HepG2 (cell line): ENCODE results near the gene WDR70. TPM values are rescaled to one million over a fixed set of nuclear protein-coding genes. Genes with fewer than 3 reads are reported as not detected.

Experiments
- ATAC-seq: fragments of 200-7000 bp; cut with Tn5 transposase; 3 replicates; pipeline ENCODE4 v1.9.1; 2020; ENCODE audit warnings: mild to moderate bottlenecking, moderate library complexity
- BruUV-seq: library from RNA; stranded (reverse); fragments of 400-500 nt; replicated peaks from 2 replicates; lab custom pipeline; 2021; lab: Mats Ljungman, UMichigan
- CTCF ChIA-PET: fragments of 300-600 bp; formaldehyde crosslinking; extraction: SDS; loops from one replicate; lab custom pipeline; 2021; ENCODE audit warnings: low total read pairs, inconsistent platforms, low intra/inter-chr PET ratio; lab: Yijun Ruan, JAX
- POLR2A ChIA-PET: fragments of 350-600 bp; sonication (Branson Sonifier 250); formaldehyde crosslinking; loops from one replicate; lab custom pipeline; 2020; ENCODE audit warnings: antibody characterized with exemption, inconsistent platforms; lab: Yijun Ruan, JAX
- DNase-seq: peaks from one replicate; pipeline ENCODE4 v3.0.0-alpha.2; 2015; ENCODE audit warnings: low spot score
- FAIRE-seq: peaks from 3 replicates; lab custom pipeline; 2011; peaks lifted over from hg19 to GRCh38; lab: Jason Lieb, UNC
- H2AFZ ChIP-seq: one replicate; pipeline ENCODE4 v1.6.1; 2011; ENCODE audit warnings: low read length, inconsistent platforms
- H3K27ac ChIP-seq: fragments of 300-600 bp; 3 replicates; pipeline ENCODE4 v1.8.0; 2011; ENCODE audit warnings: mixed run types, mild to moderate bottlenecking, mixed read lengths, low read length, inconsistent platforms; ENCODE audit not compliant: insufficient read depth; ENCODE audit errors: extremely low read length
- H3K27me3 ChIP-seq, 2 experiments: fragments of 200-600 bp in 1 of 2; 2 replicates in 1 of 2; 3 replicates in 1 of 2; pipeline versions ENCODE4 v1.6.0 to v1.8.0; 2011; ENCODE audit warnings: low read length in 2 of 2, mild to moderate bottlenecking in 2 of 2, moderate library complexity in 2 of 2, inconsistent platforms in 1 of 2; ENCODE audit not compliant: insufficient read depth in 2 of 2, control insufficient read depth in 1 of 2
- H3K36me3 ChIP-seq, 2 experiments: fragments of 200-600 bp in 1 of 2; replicated peaks in 1 of 2; 2 replicates in 1 of 2; 3 replicates in 1 of 2; pipeline versions ENCODE4 v1.5.1 to v1.8.0; 2011; ENCODE audit warnings: low read length in 2 of 2, inconsistent platforms in 1 of 2; ENCODE audit not compliant: insufficient read depth in 2 of 2, control insufficient read depth in 1 of 2
- H3K4me1 ChIP-seq: 2 replicates; pipeline ENCODE4 v1.5.1; 2012; ENCODE audit warnings: low read length, inconsistent platforms; ENCODE audit not compliant: insufficient read depth
- H3K4me2 ChIP-seq: 2 replicates; pipeline ENCODE4 v1.6.0; 2011; ENCODE audit warnings: low read depth, low read length, inconsistent platforms
- H3K4me3 ChIP-seq, 3 experiments: fragments of 200-600 bp in 1 of 3; sonication (generic), shearing (Covaris generic) in 1 of 3; replicated peaks in 1 of 3; 2 replicates each; pipeline ENCODE4 v1.5.1; 2011 to 2016; ENCODE audit warnings: low read length in 3 of 3, inconsistent platforms in 2 of 3, low read depth in 2 of 3, mild to moderate bottlenecking in 2 of 3, control low read depth in 1 of 3, mixed read lengths in 1 of 3; ENCODE audit not compliant: insufficient read depth in 1 of 3
- H3K79me2 ChIP-seq: one replicate; pipeline ENCODE4 v1.6.1; 2011; ENCODE audit warnings: low read length, inconsistent platforms; ENCODE audit not compliant: insufficient read depth
- H3K9ac ChIP-seq: 2 replicates; pipeline ENCODE4 v1.6.0; 2011; ENCODE audit warnings: mild to moderate bottlenecking, low read depth, low read length, inconsistent platforms; ENCODE audit not compliant: insufficient read depth
- H3K9me3 ChIP-seq: 2 replicates; pipeline ENCODE4 v1.5.1; 2012; ENCODE audit warnings: mild to moderate bottlenecking, low read length
- H4K20me1 ChIP-seq: 2 replicates; pipeline ENCODE4 v1.6.0; 2011; ENCODE audit warnings: inconsistent platforms, mild to moderate bottlenecking, low read length, moderate library complexity; ENCODE audit not compliant: insufficient read depth
- CREM ChIP-seq, 2 experiments: sonication (generic) in 1 of 2; formaldehyde crosslinking in 1 of 2; IDR thresholded peaks; 2 replicates each; pipeline versions ENCODE4 v1.4.0 to v1.6.1; 2016 to 2020; ENCODE audit warnings: antibody characterized with exemption in 1 of 2, mild to moderate bottlenecking in 1 of 2, missing genetic modification reagents in 1 of 2
- FIP1L1 ChIP-seq: fragments of 200-400 bp; formaldehyde crosslinking; IDR thresholded peaks from 2 replicates; pipeline ENCODE4 v1.6.1; 2018; ENCODE audit warnings: low read depth, mild to moderate bottlenecking, low read length, moderate library complexity, borderline replicate concordance; ENCODE audit not compliant: insufficient read depth
- FOSL1 ChIP-seq: sonication (generic); formaldehyde crosslinking; IDR thresholded peaks from 2 replicates; pipeline ENCODE4 v1.9.0; 2021; ENCODE audit warnings: missing genetic modification reagents, borderline replicate concordance
- GTF2F1 ChIP-seq: fragments of 150-350 bp; IDR thresholded peaks from 2 replicates; pipeline ENCODE4 v1.6.1; 2014; ENCODE audit warnings: low read length
- HMG20B ChIP-seq: conservative IDR thresholded peaks from 2 replicates; pipeline ENCODE4 v1.6.1; 2016; ENCODE audit warnings: missing genetic modification reagents, missing compliant biosample characterization
- HOXA3 ChIP-seq: sonication (generic); formaldehyde crosslinking; IDR thresholded peaks from 2 replicates; pipeline ENCODE4 v1.5.0; 2020; ENCODE audit warnings: missing genetic modification reagents
- KDM1A ChIP-seq: IDR thresholded peaks from 2 replicates; pipeline ENCODE4 v1.6.1; 2016; ENCODE audit warnings: missing compliant biosample characterization
- LRRFIP1 ChIP-seq: sonication (generic); formaldehyde crosslinking; conservative IDR thresholded peaks from 2 replicates; pipeline ENCODE4 v1.4.0; 2020; ENCODE audit warnings: missing genetic modification reagents
- MAFK ChIP-seq, 2 experiments: IDR thresholded peaks in 1 of 2; conservative IDR thresholded peaks in 1 of 2; 2 replicates each; pipeline ENCODE4 v1.6.1; 2011; ENCODE audit warnings: improper control_type of control experiment in 2 of 2, low read length in 2 of 2
- RARG ChIP-seq: sonication (generic); formaldehyde crosslinking; IDR thresholded peaks from 2 replicates; pipeline ENCODE4 v1.4.0; 2020; ENCODE audit warnings: low read depth, mild to moderate bottlenecking, missing genetic modification reagents
- SIN3B ChIP-seq: fragments of 150-350 bp; IDR thresholded peaks from 2 replicates; pipeline ENCODE4 v1.6.1; 2014; ENCODE audit warnings: low read length
- TFDP1 ChIP-seq: IDR thresholded peaks from 2 replicates; pipeline ENCODE4 v1.6.1; 2016; ENCODE audit warnings: missing compliant biosample characterization, missing genetic modification reagents, borderline replicate concordance
- THYN1 ChIP-seq: sonication (generic); formaldehyde crosslinking; IDR thresholded peaks from 2 replicates; pipeline ENCODE4 v1.8.1; 2023; ENCODE audit warnings: low read depth, mild to moderate bottlenecking, moderate library complexity, missing genetic modification reagents, borderline replicate concordance
- TOE1 ChIP-seq: sonication (generic); formaldehyde crosslinking; IDR thresholded peaks from 2 replicates; pipeline ENCODE4 v1.4.0; 2020; ENCODE audit warnings: mild to moderate bottlenecking, missing genetic modification reagents
- ZNF234 ChIP-seq: sonication (generic); formaldehyde crosslinking; conservative IDR thresholded peaks from 2 replicates; pipeline ENCODE4 v1.5.1; 2020; ENCODE audit warnings: mild to moderate bottlenecking, missing genetic modification reagents
- ZNF496 ChIP-seq: sonication (generic); formaldehyde crosslinking; IDR thresholded peaks from 2 replicates; pipeline ENCODE4 v1.8.1; 2023; ENCODE audit warnings: mild to moderate bottlenecking, moderate library complexity, missing genetic modification reagents; ENCODE audit not compliant: insufficient replicate concordance
- ZNF597 ChIP-seq: sonication (generic); formaldehyde crosslinking; IDR thresholded peaks from 2 replicates; pipeline ENCODE4 v1.5.0; 2020; ENCODE audit warnings: missing genetic modification reagents
- ZNF605 ChIP-seq: sonication (generic); formaldehyde crosslinking; IDR thresholded peaks from 2 replicates; pipeline ENCODE4 v1.8.0; 2022; ENCODE audit warnings: mild to moderate bottlenecking, missing genetic modification reagents
- WGBS: methylation state at CpG from one replicate; pipeline ENCODE4 v1.1.6; 2017; ENCODE audit warnings: low lambda C conversion rate; 5-methylcytosine and 5-hydroxymethylcytosine counted together
- in situ Hi-C: cut with HindIII; loops from 2 replicates; pipeline ENCODE4 v1.10.0; 2017; ENCODE audit warnings: low pct_unique_long_range_greater_than_20kb; ENCODE audit not compliant: extremely low pct_ligation_motif_present
- intact Hi-C: fragments of 100-400 bp; cut with micrococcal nuclease; formaldehyde crosslinking; loops from one replicate; pipeline ENCODE4 v1.10.0; 2022; ENCODE audit not compliant: unreplicated experiment
- polyA plus RNA-seq, 8 experiments: library from polyadenylated mRNA; depleted of rRNA in 3 of 8; stranded (reverse) in 7 of 8; unstranded in 1 of 8; fragments of >200 nt; fragmentation: Illumina TruSeq in 4 of 8; extraction: Trizol in 4 of 8; gene quantifications; 2 replicates each; pipeline versions ENCODE4 v1.2.1 to v1.2.3, GENCODE V29; 2011 to 2016; ENCODE audit warnings: low read depth in 4 of 8, missing spikeins in 1 of 8, mixed read lengths in 1 of 8; ENCODE audit not compliant: insufficient read depth in 1 of 8
- total RNA-seq, 5 experiments: library from RNA; depleted of rRNA; stranded (reverse); fragments of >200 nt; fragmentation: Illumina TruSeq; extraction: Trizol; gene quantifications; 2 replicates each; pipeline ENCODE4 v1.2.3, GENCODE V29; 2016; ENCODE audit warnings: low read depth in 1 of 5

WDR70 gene
- total and polyA plus RNA-seq, 2 of the 13 experiments (the other 11 are each of a cell fraction or from before 2014, with no cell fraction given), result 14.6 to 30.6 TPM

- Histone ChIP-seq H3K36me3 (0 out of 5 replicates have a peak, but pooled peaks cover 0 to 2% of the 10 kb centered on the region in 2 experiments), H4K20me1 (no peaks in the 10 kb centered on the region), H3K79me2 (no peaks in the 10 kb centered on the region), H2AFZ (no peak overlapping the region), H3K4me3 (no peak overlapping the region), H3K27ac (no peak overlapping the region), H3K27me3 (no peaks in the 10 kb centered on the region), H3K9me3 (peaks cover 18% of the 10 kb centered on the region), H3K9ac (no peak overlapping the region), H3K4me1 (no peaks in the 10 kb centered on the region), H3K4me2 (no peak overlapping the region)
- intact Hi-C loops, result no loop called here
- FAIRE-seq, result no peak
- ATAC-seq, result no peak
- WGBS, result 60% methylated on average over 3 of the region's 3 CpGs
- TF ChIP-seq KDM1A (CRISPR knock-in tag) (peak; percentile 50; the same call in 1 of the 2 replicates), SIN3B (no peak), CREM (IDR thresholded peaks at IDR 0.05) (no peak), CREM (CRISPR knock-in tag; IDR thresholded peaks at IDR 0.05) (no peak), FIP1L1 (no peak), LRRFIP1 (CRISPR knock-in tag) (no peak), ZNF234 (CRISPR knock-in tag) (no peak), HMG20B (CRISPR knock-in tag) (no peak), FOSL1 (no peak), GTF2F1 (no peak), TOE1 (CRISPR knock-in tag) (no peak), ZNF605 (no peak), RARG (CRISPR knock-in tag) (no peak), ZNF496 (CRISPR knock-in tag) (no peak), THYN1 (CRISPR knock-in tag) (no peak), HOXA3 (no peak), TFDP1 (no peak), MAFK (conservative IDR thresholded peaks at IDR 0.05 in 1 of 2, IDR thresholded peaks at IDR 0.05 in 1 of 2; ENCODE audit: low read length in 2 of 2) (peak in 1 of 2 experiments; percentile 54; a peak in 2 of 4 replicates), ZNF597 (CRISPR knock-in tag) (no peak)
- no peak for DNase-seq
- CTCF ChIA-PET, result no interaction called here
- in situ Hi-C loops, result no loop called here
- POLR2A ChIA-PET, result no interaction called here
- no TSS peak for BruUV-seq
Observed at GRCh38 chr5:37471666-37472197, 92.6 kb downstream of the WDR70 start.
